Parathyroid adenoma (tissue), 2 donors: ENCODE data around the gene MED1.
"Not testable (repeated sequence)": the region's sequence is repeated elsewhere in the genome, so short reads cannot be mapped to it uniquely, and the experiment has no call there.

ENCODE experiments used
- H2AFZ ChIP-seq: fragments of 300-600 bp; sonication (generic); one replicate; pipeline ENCODE4 v1.7.0; 2017; ENCODE audit warnings: antibody characterized with exemption, mild to moderate bottlenecking
- H3K27ac ChIP-seq: fragments of 300-600 bp; sonication (generic); one replicate; pipeline ENCODE4 v1.7.0; 2017
- H3K27me3 ChIP-seq: fragments of 300-600 bp; sonication (generic); one replicate; pipeline ENCODE4 v1.7.0; 2017; ENCODE audit warnings: low read length; ENCODE audit not compliant: control insufficient read depth, insufficient read depth
- H3K36me3 ChIP-seq: fragments of 300-600 bp; sonication (generic); one replicate; pipeline ENCODE4 v1.7.0; 2017; ENCODE audit warnings: low read length; ENCODE audit not compliant: control insufficient read depth, insufficient read depth
- H3K4me1 ChIP-seq: fragments of 300-600 bp; sonication (generic); one replicate; pipeline ENCODE4 v1.7.0; 2017; ENCODE audit warnings: control low read depth
- H3K4me2 ChIP-seq: fragments of 300-600 bp; sonication (generic); one replicate; pipeline ENCODE4 v1.7.0; 2017; ENCODE audit warnings: low read length
- H3K4me3 ChIP-seq: fragments of 300-600 bp; sonication (generic); one replicate; pipeline ENCODE4 v1.7.0; 2017; ENCODE audit warnings: low read depth, low read length
- H3K79me2 ChIP-seq: fragments of 300-600 bp; sonication (generic); one replicate; pipeline ENCODE4 v1.7.0; 2017; ENCODE audit warnings: control low read depth
- H3K9ac ChIP-seq: fragments of 300-600 bp; sonication (generic); one replicate; pipeline ENCODE4 v1.7.0; 2017; ENCODE audit warnings: mild to moderate bottlenecking
- H3K9me3 ChIP-seq: fragments of 300-600 bp; sonication (generic); one replicate; pipeline ENCODE4 v1.7.0; 2017; ENCODE audit warnings: low read length; ENCODE audit not compliant: control insufficient read depth
- CTCF ChIP-seq: fragments of 300-600 bp; sonication (generic); IDR thresholded peaks from one replicate; pipeline ENCODE4 v1.7.0; 2017; ENCODE audit warnings: antibody characterized with exemption, mild to moderate bottlenecking
- donor health status: primary hyperparathyroidism.

Gene MED1

GRCh38 chr17:39380144-39380543 lies 70.9 kb downstream of the MED1 start:
- no peak overlapping the region for H3K4me2 ChIP-seq
- peaks cover 2% of the 10 kb centered on the region for H3K4me1 ChIP-seq
- no peaks in the 10 kb centered on the region for H3K27me3 ChIP-seq
- no peak overlapping the region for H2AFZ ChIP-seq
- H3K9me3 ChIP-seq, result no peaks in the 10 kb centered on the region
- no peak overlapping the region for H3K9ac ChIP-seq
- TF ChIP-seq CTCF, result no peak
- H3K79me2 ChIP-seq, result peaks cover 49% of the 10 kb centered on the region
- H3K27ac ChIP-seq, result no peak overlapping the region
- no peaks in the 10 kb centered on the region for H3K36me3 ChIP-seq
- H3K4me3 ChIP-seq, result no peak overlapping the region

DNA sequence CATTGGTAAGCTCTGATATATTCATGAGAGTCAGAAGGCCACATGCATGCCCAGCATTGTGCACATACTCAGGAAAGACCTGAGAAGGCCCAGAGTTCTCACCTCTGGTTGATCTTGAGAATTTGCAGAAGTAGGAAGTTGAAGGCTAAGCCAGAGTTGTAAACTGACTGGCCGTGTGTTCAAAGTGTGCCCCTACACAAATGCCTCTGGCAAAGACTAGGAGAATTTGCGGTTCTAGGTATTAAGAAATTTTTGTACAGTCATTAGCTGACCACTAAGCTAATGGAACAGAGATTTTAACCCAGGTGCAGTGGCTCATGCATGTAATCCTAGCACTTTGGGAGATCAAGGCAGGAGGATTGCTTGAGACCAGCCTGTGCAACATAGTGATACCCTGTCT lies 74.6 kb downstream of the MED1 start:
- Histone ChIP-seq H3K4me1 (peaks cover 5% of the 10 kb centered on the region), H3K9me3 (no peaks in the 10 kb centered on the region), H3K27ac (no peak overlapping the region), H3K9ac (no peak overlapping the region), H3K36me3 (no peaks in the 10 kb centered on the region), H3K4me2 (no peak overlapping the region), H3K4me3 (no peak overlapping the region), H3K27me3 (no peaks in the 10 kb centered on the region), H3K79me2 (peaks cover 45% of the 10 kb centered on the region), H2AFZ (no peak overlapping the region)
- no peak for TF ChIP-seq CTCF

DNA sequence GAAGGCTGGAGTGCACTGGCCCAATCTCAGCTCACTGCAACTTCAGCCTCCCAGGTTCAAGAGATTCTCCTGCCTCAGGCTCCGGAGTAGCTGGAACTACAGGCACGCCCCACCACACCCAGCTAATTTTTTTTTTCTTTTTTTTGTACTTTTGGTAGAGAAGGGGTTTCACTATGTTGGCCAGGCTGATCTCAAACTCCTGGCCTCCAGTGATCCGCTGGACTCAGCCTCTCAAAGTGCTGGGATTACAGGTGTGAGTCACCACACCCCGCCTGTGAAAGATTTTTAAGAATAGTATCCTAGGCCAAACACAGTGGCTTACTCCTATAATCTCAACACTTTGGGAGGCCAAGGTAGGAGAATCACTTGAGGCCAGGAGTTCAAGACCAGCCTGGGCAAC lies 83.3 kb downstream of the MED1 start:
- not testable (repeated sequence) for H3K4me3 ChIP-seq, H3K4me1 ChIP-seq, H3K27ac ChIP-seq, H3K4me2 ChIP-seq, H3K9me3 ChIP-seq, H3K9ac ChIP-seq, H2AFZ ChIP-seq, H3K36me3 ChIP-seq, H3K27me3 ChIP-seq
- H3K79me2 ChIP-seq, result peaks cover 47% of the 10 kb centered on the region

GRCh38 chr17:39365872-39366271 lies 85.2 kb downstream of the MED1 start:
- H3K9me3 ChIP-seq, result no peaks in the 10 kb centered on the region
- peaks cover 40% of the 10 kb centered on the region for H3K79me2 ChIP-seq
- no peak overlapping the region for H3K27ac ChIP-seq
- no peak overlapping the region for H2AFZ ChIP-seq
- H3K4me1 ChIP-seq, result no peaks in the 10 kb centered on the region
- no peak overlapping the region for H3K9ac ChIP-seq
- no peak for TF ChIP-seq CTCF
- no peaks in the 10 kb centered on the region for H3K36me3 ChIP-seq
- H3K27me3 ChIP-seq, result no peaks in the 10 kb centered on the region
- no peak overlapping the region for H3K4me3 ChIP-seq
- H3K4me2 ChIP-seq, result no peak overlapping the region

GRCh38 chr17:39365242-39365641 lies 85.8 kb downstream of the MED1 start:
- Histone ChIP-seq H3K79me2 (peaks cover 42% of the 10 kb centered on the region), H3K36me3 (no peaks in the 10 kb centered on the region), H3K27ac (no peak overlapping the region), H3K4me1 (no peaks in the 10 kb centered on the region), H3K4me3 (no peak overlapping the region), H3K4me2 (no peak overlapping the region), H3K9ac (no peak overlapping the region), H2AFZ (no peak overlapping the region), H3K27me3 (no peaks in the 10 kb centered on the region), H3K9me3 (no peaks in the 10 kb centered on the region)
- TF ChIP-seq CTCF, result no peak
